ENCODE measurements around the gene ITPK1.

ITPK1 gene

GRCh38 chr14:93059917-93060545 lies 55.7 kb downstream of the ITPK1 start:
- no peaks in the 10 kb centered on the region for H3K36me3 ChIP-seq (ENCODE audit: insufficient read depth, low read length)
- H2AFZ ChIP-seq (ENCODE audit: low read length, unreplicated experiment) = no peak overlapping the region
- no peak overlapping the region for H3K27ac ChIP-seq (ENCODE audit: low read depth, low read length)
- no peaks in the 10 kb centered on the region for H3K27me3 ChIP-seq (ENCODE audit: insufficient read depth, low read length)
- H3K79me2 ChIP-seq (ENCODE audit: control insufficient read depth, insufficient read depth, low read length, unreplicated experiment) = no peaks in the 10 kb centered on the region
- peaks cover 28% of the 10 kb centered on the region for H3K4me1 ChIP-seq (ENCODE audit: control insufficient read depth, insufficient read depth, low read length, unreplicated experiment)
- H3K4me3 ChIP-seq (ENCODE audit: low read depth, low read length) = no peak overlapping the region

- Histone ChIP-seq H3K27me3 (ENCODE audit: insufficient read depth, low read length) (no peaks in the 10 kb centered on the region), H3K4me1 (ENCODE audit: control insufficient read depth, insufficient read depth, low read length, unreplicated experiment) (peaks cover 20% of the 10 kb centered on the region), H3K4me3 (ENCODE audit: low read depth, low read length) (no peak overlapping the region), H3K36me3 (ENCODE audit: insufficient read depth, low read length) (no peaks in the 10 kb centered on the region), H2AFZ (ENCODE audit: low read length, unreplicated experiment) (no peak overlapping the region), H3K79me2 (ENCODE audit: control insufficient read depth, insufficient read depth, low read length, unreplicated experiment) (no peaks in the 10 kb centered on the region), H3K27ac (ENCODE audit: low read depth, low read length) (no peak overlapping the region)
Measured at GRCh38 chr14:93059260-93059659, 56.5 kb downstream of the ITPK1 start.

- H3K4me1 ChIP-seq (ENCODE audit: control insufficient read depth, insufficient read depth, low read length, unreplicated experiment) = peaks cover 19% of the 10 kb centered on the region
Measured at GRCh38 chr14:93057586-93058280, 58.0 kb downstream of the ITPK1 start.

GRCh38 chr14:93056840-93057585 lies 58.7 kb downstream of the ITPK1 start:
- no peak overlapping the region for H2AFZ ChIP-seq (ENCODE audit: low read length, unreplicated experiment)
- H3K4me1 ChIP-seq (ENCODE audit: control insufficient read depth, insufficient read depth, low read length, unreplicated experiment) = peaks cover 19% of the 10 kb centered on the region
- H3K36me3 ChIP-seq (ENCODE audit: insufficient read depth, low read length) = no peaks in the 10 kb centered on the region
- no peak overlapping the region for H3K4me3 ChIP-seq (ENCODE audit: low read depth, low read length)
- H3K79me2 ChIP-seq (ENCODE audit: control insufficient read depth, insufficient read depth, low read length, unreplicated experiment) = no peaks in the 10 kb centered on the region
- no peak overlapping the region; the same call in 1 of the 2 replicates for H3K27ac ChIP-seq (ENCODE audit: low read depth, low read length)
- no peaks in the 10 kb centered on the region for H3K27me3 ChIP-seq (ENCODE audit: insufficient read depth, low read length)

More at GRCh38 chr14:93057586-93058280, 58.0 kb downstream of the ITPK1 start:
- no peak overlapping the region for H2AFZ ChIP-seq (ENCODE audit: low read length, unreplicated experiment)
- no peaks in the 10 kb centered on the region for H3K79me2 ChIP-seq (ENCODE audit: control insufficient read depth, insufficient read depth, low read length, unreplicated experiment)
- no peaks in the 10 kb centered on the region for H3K36me3 ChIP-seq (ENCODE audit: insufficient read depth, low read length)
- H3K4me3 ChIP-seq (ENCODE audit: low read depth, low read length) = no peak overlapping the region
- no peak overlapping the region for H3K27ac ChIP-seq (ENCODE audit: low read depth, low read length)
- H3K27me3 ChIP-seq (ENCODE audit: insufficient read depth, low read length) = no peaks in the 10 kb centered on the region

- Histone ChIP-seq H3K4me1 (ENCODE audit: control insufficient read depth, insufficient read depth, low read length, unreplicated experiment) (peaks cover 19% of the 10 kb centered on the region), H3K36me3 (ENCODE audit: insufficient read depth, low read length) (no peaks in the 10 kb centered on the region), H2AFZ (ENCODE audit: low read length, unreplicated experiment) (no peak overlapping the region), H3K27me3 (ENCODE audit: insufficient read depth, low read length) (no peaks in the 10 kb centered on the region), H3K27ac (ENCODE audit: low read depth, low read length) (no peak overlapping the region; the same call in 1 of the 2 replicates), H3K4me3 (ENCODE audit: low read depth, low read length) (no peak overlapping the region), H3K79me2 (ENCODE audit: control insufficient read depth, insufficient read depth, low read length, unreplicated experiment) (no peaks in the 10 kb centered on the region)
Measured at GRCh38 chr14:93056166-93056839, 59.4 kb downstream of the ITPK1 start.

GRCh38 chr14:93055651-93056115 lies 60.0 kb downstream of the ITPK1 start:
- Histone ChIP-seq H3K27me3 (ENCODE audit: insufficient read depth, low read length) (no peaks in the 10 kb centered on the region), H3K79me2 (ENCODE audit: control insufficient read depth, insufficient read depth, low read length, unreplicated experiment) (no peaks in the 10 kb centered on the region), H3K4me3 (ENCODE audit: low read depth, low read length) (no peak overlapping the region), H2AFZ (ENCODE audit: low read length, unreplicated experiment) (no peak overlapping the region), H3K27ac (ENCODE audit: low read depth, low read length) (no peak overlapping the region), H3K36me3 (ENCODE audit: insufficient read depth, low read length) (no peaks in the 10 kb centered on the region), H3K4me1 (ENCODE audit: control insufficient read depth, insufficient read depth, low read length, unreplicated experiment) (peaks cover 19% of the 10 kb centered on the region)

- Histone ChIP-seq H2AFZ (ENCODE audit: low read length, unreplicated experiment) (no peak overlapping the region), H3K4me1 (ENCODE audit: control insufficient read depth, insufficient read depth, low read length, unreplicated experiment) (peaks cover 19% of the 10 kb centered on the region), H3K79me2 (ENCODE audit: control insufficient read depth, insufficient read depth, low read length, unreplicated experiment) (no peaks in the 10 kb centered on the region), H3K4me3 (ENCODE audit: low read depth, low read length) (no peak overlapping the region), H3K27me3 (ENCODE audit: insufficient read depth, low read length) (no peaks in the 10 kb centered on the region), H3K27ac (ENCODE audit: low read depth, low read length) (no peak overlapping the region), H3K36me3 (ENCODE audit: insufficient read depth, low read length) (no peaks in the 10 kb centered on the region)
Measured at GRCh38 chr14:93054876-93055275, 60.8 kb downstream of the ITPK1 start.

GRCh38 chr14:93054006-93054405 lies 61.7 kb downstream of the ITPK1 start:
- no peaks in the 10 kb centered on the region for H3K36me3 ChIP-seq (ENCODE audit: insufficient read depth, low read length)
- H3K79me2 ChIP-seq (ENCODE audit: control insufficient read depth, insufficient read depth, low read length, unreplicated experiment) = no peaks in the 10 kb centered on the region
- H3K27ac ChIP-seq (ENCODE audit: low read depth, low read length) = no peak overlapping the region
- H2AFZ ChIP-seq (ENCODE audit: low read length, unreplicated experiment) = no peak overlapping the region
- H3K4me3 ChIP-seq (ENCODE audit: low read depth, low read length) = no peak overlapping the region
- peaks cover 23% of the 10 kb centered on the region for H3K4me1 ChIP-seq (ENCODE audit: control insufficient read depth, insufficient read depth, low read length, unreplicated experiment)
- no peaks in the 10 kb centered on the region for H3K27me3 ChIP-seq (ENCODE audit: insufficient read depth, low read length)

GRCh38 chr14:93051600-93052546 lies 63.9 kb downstream of the ITPK1 start:
- peaks cover 15% of the 10 kb centered on the region for H3K4me1 ChIP-seq (ENCODE audit: control insufficient read depth, insufficient read depth, low read length, unreplicated experiment)
- H3K27me3 ChIP-seq (ENCODE audit: insufficient read depth, low read length) = no peaks in the 10 kb centered on the region
- no peak overlapping the region for H3K4me3 ChIP-seq (ENCODE audit: low read depth, low read length)
- H3K36me3 ChIP-seq (ENCODE audit: insufficient read depth, low read length) = no peaks in the 10 kb centered on the region
- H3K79me2 ChIP-seq (ENCODE audit: control insufficient read depth, insufficient read depth, low read length, unreplicated experiment) = no peaks in the 10 kb centered on the region
- no peak overlapping the region for H2AFZ ChIP-seq (ENCODE audit: low read length, unreplicated experiment)
- H3K27ac ChIP-seq (ENCODE audit: low read depth, low read length) = no peak overlapping the region

Data from ACC112 (cell line).